GM19239 (cell line): ENCODE results near the gene FMNL2.
"Not testable (repeated sequence)": the region's sequence is repeated elsewhere in the genome, so short reads cannot be mapped to it uniquely, and the experiment has no call there.

Experiments
- DNase-seq: peaks from one replicate; pipeline ENCODE4 v3.0.0; 2011; ENCODE audit warnings: low spot score; ENCODE audit not compliant: insufficient read length
- FAIRE-seq: peaks from 2 replicates; lab custom pipeline; 2011; peaks lifted over from hg19 to GRCh38; lab: Jason Lieb, UNC

Gene FMNL2

DNA sequence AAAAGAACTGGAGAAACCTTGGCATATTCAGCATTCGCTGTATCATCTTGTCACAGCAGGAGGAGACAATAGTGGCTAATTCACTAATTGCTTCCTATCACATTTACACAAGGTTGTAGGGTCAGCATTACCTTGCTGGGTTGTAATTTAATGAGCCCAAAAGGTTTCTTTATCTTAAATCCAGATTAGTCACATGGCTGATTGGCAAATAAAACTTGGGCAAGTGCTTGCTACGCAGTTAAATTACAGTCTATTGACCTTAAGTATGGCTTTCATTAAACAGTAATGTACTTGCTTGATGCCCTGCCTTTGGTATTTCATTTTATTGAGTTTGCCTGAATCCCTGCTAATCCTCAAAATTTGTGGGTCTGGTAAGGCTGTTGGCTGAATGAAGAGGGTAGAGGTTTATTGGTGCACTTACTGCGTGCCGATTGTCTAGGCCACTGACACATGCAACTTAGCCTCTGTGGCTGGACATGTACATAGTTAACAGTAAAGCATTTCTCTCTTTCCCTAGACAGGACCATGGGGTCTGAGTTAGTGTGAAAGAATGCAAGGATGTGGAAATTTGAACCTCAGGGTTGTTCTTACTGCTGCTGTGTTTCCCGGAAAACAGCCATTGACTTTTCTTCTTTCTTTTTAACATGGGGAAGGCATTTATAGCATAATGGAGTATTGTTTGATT is 34.3 kb downstream of the FMNL2 start:
- FAIRE-seq (no peak), DNase-seq (no peak)

DNA sequence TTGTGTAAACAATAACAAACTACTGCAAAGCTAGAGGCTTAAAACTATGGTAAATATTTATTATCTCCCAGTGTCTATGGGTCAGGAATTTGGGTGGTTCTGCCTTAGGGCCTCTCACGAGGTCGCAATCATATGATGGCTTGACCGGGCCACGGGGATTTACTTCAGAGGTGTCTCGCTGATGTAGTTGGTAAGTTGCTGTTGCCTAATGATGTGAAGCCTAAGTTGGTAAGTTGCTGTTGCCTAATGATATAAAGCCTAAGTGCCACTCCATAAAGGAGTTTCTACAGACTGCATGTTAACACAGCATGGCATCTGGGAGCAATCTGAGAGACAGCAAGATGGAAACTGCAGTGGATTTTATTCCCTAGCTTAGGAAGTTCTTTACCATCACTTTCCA is 35.8 kb downstream of the FMNL2 start:
- DNase-seq (no peak), FAIRE-seq (no peak)

DNA sequence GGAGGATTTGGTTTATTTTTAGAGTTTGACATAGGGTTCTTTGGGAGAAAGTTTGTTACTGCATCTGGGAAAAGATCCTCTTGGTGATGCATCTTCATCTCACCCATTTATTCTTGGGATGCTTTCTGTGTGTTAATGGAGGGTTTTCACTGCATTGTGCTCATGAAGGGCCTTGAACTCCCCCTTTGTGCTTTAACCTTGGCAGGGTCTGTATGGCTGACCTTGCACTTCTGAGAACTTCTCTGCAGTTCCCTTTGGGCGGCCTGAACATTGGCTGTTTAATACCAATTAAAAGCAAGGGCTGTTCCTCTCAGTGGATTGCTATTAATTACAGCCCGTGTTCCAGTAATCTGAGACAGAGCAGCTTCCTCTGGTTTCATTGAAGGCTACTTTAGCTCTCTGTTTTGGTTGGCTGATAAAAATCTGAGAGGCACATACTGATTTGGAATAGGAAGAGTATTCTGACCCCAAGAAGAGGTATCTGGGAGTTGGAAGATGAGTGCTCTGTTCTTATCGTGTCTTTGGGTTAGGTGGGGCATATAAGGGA is 37.5 kb downstream of the FMNL2 start:
- DNase-seq (no peak), FAIRE-seq (no peak)

GRCh38 chr2:152375174-152375573 is 40.2 kb downstream of the FMNL2 start:
- FAIRE-seq (no peak), DNase-seq (no peak)

DNA sequence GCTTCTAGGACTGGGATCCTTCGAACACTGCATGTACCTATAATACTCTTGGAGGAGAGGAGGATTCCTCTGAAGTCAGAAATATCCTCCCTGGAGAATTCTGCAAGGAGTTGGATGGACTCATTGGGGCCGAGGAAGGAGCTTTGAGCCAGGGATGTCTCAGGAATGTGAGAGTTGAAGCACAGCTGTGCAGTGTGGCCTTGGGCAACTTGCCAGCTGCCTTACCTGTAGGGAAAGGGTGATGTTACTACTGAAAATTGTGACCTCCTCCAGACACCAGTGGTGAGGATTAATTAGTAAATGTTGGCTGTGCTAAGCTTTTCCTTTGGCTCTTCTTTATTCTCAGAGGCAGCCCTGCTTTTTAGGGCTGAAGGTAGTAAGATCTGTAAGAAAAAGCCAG is 41.4 kb downstream of the FMNL2 start:
- DNase-seq (no peak), FAIRE-seq (no peak)

DNA sequence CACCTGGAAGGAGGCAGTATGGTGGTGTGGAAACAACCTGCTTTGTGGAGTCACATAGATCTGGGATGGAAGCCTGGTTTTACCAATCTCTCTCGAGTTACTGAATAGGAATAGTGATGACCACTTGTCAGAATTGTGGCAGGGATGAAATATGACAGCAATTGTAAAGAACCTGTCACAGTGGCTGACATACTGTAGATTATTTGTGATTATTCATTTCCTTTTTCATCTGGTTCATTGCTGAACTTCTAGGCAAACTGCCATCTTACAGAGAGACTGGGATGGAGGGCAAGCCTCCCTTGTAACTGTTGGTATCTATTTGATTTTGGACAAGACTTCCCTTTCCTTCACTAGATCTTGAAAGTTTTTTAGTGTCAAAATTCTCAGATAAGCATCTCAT is 42.0 kb downstream of the FMNL2 start:
- DNase-seq: no peak
- FAIRE-seq: no peak

DNA sequence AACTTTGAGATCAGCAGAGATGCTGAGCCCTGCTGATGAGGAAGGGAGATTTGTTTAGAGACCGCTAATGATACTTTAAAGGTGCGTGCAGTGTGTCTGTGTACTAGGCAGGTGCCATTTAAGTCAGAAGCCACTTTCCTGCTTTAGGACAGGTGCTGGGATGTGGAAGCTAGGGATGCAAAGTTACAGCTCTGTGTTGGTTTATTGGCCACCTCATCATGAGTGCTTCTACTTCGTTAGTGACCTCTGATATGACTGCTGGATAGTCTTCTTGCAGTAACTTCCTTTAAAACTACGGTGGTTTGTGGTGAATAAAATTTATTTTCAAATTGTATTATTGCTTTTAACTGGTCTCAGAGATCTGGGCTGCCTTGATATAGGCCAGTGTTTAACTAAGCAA is 44.1 kb downstream of the FMNL2 start:
- DNase-seq (no peak), FAIRE-seq (no peak)

GRCh38 chr2:152380261-152381055 is 45.5 kb downstream of the FMNL2 start:
- DNase-seq (no peak), FAIRE-seq (no peak)

DNA sequence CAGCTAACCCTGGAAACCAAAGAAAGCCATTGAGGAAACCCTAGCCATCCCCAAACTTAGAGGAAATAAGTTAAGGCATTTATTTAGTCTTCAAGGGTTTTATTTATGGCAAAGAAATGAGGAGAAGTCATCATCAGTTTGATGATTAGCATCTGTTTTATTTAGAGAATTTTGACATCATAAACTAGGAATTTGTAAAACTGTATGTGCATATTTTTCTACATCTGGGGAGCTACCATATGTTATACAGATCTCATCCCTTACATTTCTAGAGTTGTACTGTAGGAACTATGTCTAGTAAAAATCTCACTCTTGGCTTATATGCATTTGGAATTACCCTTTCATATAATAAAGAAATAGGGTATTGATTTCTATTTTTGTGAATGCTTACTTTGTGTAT is 48.7 kb downstream of the FMNL2 start:
- FAIRE-seq (no peak), DNase-seq (no peak)

DNA sequence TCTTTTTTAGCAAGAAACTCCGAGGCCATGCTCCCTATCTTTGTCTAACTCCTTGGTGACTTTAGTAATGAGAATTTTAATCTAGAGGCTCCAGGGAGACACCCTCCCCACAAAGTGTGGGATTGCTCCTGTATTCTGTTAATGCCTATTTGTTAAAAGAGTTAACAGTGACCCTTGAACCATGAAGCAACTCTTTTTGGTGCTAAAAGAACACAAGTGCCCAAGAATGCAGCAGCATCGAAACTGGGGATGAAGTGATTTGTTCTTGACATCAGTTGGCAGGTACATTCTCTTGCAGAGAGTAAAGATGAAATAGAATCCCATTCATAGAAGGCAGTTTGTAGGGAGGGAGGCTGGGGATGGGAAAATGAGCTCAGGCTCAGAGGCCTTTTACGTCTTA is 50.0 kb downstream of the FMNL2 start:
- DNase-seq: no peak

GRCh38 chr2:152385650-152386049 is 50.7 kb downstream of the FMNL2 start:
- DNase-seq (no peak), FAIRE-seq (no peak)

More for the DNA sequence above, 50.0 kb downstream of the FMNL2 start:
- no peak for FAIRE-seq

DNA sequence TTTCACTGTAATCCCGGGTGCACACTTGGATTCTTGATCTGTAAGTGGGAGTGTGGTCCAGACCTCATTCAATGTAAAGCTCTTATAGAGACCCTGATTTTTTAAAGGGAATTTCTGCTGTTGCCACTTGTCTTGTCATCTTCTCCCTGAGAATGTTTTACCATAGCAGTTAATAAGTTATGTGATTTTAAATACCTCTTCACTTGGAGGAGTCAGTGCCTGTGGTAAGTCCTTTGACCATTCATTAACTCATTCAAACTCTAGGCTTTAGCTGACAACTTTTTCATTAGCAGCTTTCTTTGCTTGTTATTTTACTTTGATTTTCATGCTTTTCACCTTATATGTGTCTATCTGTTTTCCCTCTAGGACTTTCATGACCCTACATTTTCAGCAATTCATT is 51.3 kb downstream of the FMNL2 start:
- FAIRE-seq (no peak), DNase-seq (no peak)

- no peak for FAIRE-seq
- DNase-seq: no peak
These were observed 52.1 kb downstream of the FMNL2 start for GRCh38 chr2:152387041-152387440.

GRCh38 chr2:152388269-152388668 is 53.3 kb downstream of the FMNL2 start:
- DNase-seq, FAIRE-seq: not testable (repeated sequence)

GRCh38 chr2:152389483-152389882 is 54.5 kb downstream of the FMNL2 start:
- no peak for DNase-seq
- no peak for FAIRE-seq

- no peak for DNase-seq
- no peak for FAIRE-seq
These were observed 55.9 kb downstream of the FMNL2 start for GRCh38 chr2:152390837-152391236.

DNA sequence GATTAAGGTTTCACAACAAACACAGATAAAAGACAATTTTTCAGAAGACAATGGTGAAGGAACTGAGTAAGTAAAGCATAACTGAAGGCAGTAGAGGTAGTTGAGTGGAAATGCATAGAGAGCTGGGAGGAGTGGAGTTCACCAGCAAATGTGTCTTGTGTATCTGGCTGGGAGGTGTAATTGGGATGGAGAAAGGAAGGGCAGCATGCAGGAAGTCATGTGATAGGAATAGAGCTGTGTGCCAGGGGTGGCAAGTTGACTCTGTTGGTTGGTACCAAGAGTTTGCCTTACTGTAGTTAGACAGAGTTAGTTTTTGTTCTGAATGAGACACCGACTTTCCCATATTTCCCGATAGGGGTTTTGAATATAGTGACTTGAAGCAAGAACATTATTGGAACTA is 56.3 kb downstream of the FMNL2 start:
- DNase-seq (no peak), FAIRE-seq (no peak)

GRCh38 chr2:152393377-152393776 is 58.4 kb downstream of the FMNL2 start:
- FAIRE-seq (no peak), DNase-seq (no peak)

DNA sequence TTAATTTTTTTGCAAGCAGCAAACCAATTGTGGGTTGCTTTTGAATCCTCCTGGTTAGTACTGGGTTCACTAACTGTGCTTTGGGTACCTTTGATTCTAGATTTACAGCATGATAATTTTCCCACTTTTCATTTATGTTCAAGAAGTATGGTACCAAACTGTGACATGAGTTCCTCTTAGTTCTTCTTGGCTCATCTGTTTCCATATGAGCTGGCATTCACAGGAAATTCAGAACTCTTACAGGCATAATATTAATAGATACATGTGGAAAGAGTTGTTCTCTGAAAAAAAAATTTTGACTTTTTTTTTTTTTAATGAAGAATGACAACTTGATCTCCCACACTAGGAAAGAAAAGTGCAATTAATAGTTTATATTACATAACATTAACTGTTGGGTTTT is 59.4 kb downstream of the FMNL2 start:
- FAIRE-seq (no peak), DNase-seq (no peak)

- FAIRE-seq (no peak), DNase-seq (no peak)
These were observed 60.1 kb downstream of the FMNL2 start for GRCh38 chr2:152395103-152395502.

- no peak for FAIRE-seq
These were observed 60.6 kb downstream of the FMNL2 start for GRCh38 chr2:152395572-152395971.

More at GRCh38 chr2:152395572-152395971, 60.6 kb downstream of the FMNL2 start:
- DNase-seq: no peak
